DMS153 treated with DMSO at 0.1 percent for 48 hours (cell line): Measurements from ENCODE around the gene WDR20.
"Not testable (repeated sequence)": the region's sequence is repeated elsewhere in the genome, so short reads cannot be mapped to it uniquely, and the experiment has no call there.

Source experiments
- DNase-seq: peaks from one replicate; lab custom pipeline; 2025; ENCODE audit not compliant: unreplicated experiment; lab: John Stamatoyannopoulos, UW

WDR20 gene

DNA sequence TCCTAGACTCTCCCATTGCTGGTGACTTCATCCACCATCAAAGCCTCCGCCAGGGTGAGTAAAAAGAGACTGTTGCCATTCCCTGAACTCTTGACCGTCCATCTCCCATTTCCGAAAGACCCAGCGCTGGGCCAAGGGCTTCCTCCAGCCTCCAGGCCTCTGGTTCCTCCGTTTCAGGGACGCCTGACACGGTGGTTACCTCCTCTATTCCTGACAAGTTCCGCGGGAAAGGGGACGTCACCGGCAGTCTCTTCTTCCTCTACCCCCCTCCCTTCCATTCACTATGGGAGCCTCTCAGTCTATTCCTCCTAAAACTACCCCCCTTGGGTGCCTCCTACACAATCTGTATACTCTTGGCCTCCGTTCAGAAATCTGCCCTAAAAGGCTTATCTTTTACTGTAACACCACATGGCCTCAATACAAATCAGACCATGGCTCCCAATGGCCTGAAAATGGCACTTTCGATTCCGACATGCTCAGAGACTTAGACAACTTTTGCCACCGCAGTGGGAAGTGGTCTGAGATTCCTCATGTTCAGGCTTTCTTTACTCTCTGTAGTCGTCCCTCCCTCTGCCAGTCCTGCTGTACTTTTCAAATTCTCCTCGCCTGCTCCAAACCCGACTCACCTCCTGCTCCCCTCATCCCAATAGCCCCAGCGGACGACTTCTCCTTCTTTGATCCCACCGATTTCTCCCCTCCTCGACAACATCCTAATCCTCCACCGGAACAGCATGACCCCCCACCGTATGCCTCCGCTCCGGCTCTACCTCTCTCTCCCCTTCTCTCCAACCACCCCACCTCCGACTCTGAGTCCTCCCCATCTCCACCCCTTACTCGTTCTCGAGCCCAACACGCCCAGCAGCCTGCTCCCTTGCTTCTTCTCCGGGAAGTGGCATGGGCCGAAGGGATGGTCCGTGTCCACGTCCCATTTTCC, 94.9 kb downstream of the WDR20 start:
- no peak for DNase-seq

DNA sequence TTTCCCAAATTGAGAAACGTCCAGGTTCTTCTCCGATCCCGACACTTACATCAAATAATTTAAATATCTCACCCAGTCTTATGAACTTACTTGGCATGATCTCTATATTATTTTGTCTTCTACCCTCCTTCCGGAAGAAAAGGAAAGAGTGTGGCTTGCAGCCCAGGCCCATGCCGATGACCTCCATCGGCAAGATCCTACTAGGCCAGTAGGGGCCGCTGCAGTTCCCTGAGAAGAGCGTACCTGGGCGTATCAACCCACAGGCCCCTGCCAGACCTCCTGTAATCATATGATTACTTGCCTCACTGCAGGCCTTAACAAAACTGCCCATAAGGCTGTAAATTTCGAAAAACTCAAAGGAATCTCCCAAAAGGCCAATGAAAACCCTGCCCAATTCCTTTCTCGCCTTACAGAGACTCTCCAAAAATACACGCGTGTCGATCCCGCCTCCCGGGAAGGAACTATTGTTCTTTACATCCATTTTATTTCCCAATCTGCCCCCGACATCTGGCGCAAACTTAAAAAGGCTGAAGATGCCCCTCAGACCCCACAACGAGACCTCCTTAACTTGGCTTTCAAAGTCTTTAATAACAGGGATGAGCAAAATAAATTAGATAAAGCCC, 95.7 kb downstream of the WDR20 start:
- DNase-seq, result peak; percentile 5

DNA sequence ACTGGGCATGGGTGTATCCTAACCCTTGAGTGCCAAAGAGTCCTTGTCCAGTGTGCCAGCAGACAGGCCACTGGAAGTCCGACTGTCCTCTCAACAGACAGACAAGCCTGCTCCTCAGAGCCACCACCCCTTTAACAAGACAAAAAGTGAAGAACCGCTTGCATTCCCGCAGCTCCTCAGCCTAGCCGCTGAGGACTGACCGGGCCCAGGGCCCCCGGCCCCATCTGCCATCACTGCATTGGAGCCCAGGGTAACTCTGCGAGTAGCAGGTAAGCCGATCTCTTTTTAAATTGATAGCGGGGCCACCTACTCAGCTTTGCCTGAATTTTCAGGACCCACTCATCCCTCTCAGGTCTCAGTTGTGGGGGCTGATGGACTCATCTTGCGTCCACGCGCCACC, 96.3 kb downstream of the WDR20 start:
- no peak for DNase-seq

DNA sequence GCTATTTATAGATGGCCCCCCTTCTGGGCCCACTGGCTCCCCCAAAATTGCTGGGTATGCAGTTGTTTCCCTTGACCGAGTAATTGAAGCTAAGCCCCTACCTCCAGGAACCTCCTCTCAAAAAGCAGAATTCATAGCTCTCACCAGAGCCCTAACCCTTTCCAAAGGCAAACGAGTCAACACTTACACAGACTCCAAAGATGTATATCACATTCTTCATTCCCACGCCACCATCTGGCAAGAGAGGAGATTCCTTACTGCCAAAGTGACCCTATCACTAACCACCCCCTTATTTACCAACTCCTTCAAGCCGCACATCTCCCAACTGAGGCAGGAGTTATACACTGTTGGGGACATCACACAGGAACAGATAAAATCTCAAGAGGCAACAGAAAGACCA, 98.4 kb downstream of the WDR20 start:
- no peak for DNase-seq

DNA sequence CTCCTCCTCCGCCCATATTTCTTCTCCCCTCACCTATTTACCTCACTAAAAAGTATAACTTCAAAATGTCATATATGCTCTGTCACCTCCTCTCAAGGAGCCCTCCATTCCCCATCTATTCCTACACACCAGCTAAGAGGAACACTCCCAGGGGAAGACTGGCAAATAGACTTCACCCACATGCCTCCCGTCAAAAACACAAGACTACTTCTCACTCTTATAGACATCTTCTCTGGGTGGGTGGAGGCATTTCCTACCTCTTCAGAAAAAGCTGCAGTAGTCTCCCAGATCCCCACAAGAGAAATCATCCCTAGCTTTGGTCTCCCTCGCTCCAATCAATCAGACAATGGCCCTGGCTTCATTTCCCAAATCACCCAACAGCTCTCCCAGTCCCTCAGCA, 99.1 kb downstream of the WDR20 start:
- DNase-seq, result no peak

DNA sequence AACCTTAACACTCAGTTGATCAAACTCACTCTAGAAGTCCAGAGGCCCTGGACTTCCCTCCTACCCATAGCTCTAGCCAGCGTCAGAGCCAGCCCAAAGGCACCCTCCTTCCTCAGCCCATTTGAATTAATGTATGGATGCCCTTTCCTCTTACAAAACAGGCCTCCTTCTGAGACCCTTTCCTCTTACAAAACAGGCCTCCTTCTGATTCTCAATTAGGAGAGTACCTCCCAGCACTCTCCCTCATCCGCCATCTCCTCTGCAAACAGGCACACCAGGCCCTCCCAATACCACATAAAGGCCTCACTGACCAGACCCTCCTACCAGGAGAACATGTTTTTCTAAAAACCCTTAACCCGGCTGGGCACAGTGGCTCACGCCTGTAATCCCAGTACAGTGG, 99.5 kb downstream of the WDR20 start:
- no peak for DNase-seq

DNA sequence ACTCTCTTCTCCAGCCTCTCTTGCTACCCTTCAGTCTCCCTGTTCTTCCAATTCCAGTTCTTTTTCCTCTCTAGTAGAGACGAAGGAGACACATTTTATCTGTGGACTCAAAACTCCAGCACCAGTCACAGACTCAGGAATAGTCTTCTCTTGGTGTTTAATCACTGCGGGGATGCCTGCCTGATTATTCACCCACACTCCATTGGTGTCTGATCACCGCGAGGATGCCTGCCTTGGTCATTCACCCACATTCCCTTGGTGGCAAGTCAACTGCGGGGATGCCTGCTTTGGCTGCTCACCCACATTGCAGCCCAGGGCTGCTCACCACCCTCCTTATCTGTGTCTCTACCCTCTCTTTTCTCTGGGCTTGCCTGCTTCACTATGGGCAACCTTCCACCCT, 100.8 kb downstream of the WDR20 start:
- DNase-seq, result not testable (repeated sequence)

DNA sequence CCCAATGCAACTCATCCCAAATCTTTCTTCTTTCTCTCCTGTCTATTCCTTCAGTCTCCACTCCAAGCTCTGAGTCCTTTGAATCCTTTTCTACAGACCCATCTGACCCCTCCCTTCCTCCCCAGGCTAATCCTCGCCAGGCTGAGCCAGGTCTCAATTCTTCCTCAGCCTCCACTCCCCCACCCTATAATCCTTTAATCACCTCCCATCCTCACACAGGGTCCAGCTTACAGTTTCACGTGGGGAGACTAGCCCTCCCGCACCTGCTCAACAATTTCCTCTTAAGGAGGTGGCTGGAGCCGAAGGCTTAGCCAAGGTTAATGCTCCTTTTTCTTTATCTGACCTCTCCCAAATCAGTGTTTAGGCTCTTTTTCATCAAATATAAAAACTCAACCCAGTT, 101.5 kb downstream of the WDR20 start:
- no peak for DNase-seq

DNA sequence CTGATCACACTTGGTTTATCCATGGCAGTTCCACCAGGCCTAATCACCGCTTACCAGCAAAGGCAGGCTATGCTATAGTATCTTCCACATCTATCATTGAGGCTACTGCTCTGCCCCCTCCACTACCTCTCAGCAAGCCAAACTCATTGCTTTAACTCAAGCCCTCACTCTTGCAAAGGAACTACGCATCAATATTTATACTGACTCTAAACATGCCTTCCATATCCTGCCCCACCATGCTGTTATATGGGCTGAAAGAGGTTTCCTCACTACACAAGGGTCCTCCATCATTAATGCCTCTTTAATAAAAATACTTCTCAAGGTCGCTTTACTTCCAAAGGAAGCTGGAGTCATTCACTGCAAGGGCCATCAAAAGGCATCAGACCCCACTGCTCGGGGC, 104.1 kb downstream of the WDR20 start:
- DNase-seq, result not testable (repeated sequence)

DNA sequence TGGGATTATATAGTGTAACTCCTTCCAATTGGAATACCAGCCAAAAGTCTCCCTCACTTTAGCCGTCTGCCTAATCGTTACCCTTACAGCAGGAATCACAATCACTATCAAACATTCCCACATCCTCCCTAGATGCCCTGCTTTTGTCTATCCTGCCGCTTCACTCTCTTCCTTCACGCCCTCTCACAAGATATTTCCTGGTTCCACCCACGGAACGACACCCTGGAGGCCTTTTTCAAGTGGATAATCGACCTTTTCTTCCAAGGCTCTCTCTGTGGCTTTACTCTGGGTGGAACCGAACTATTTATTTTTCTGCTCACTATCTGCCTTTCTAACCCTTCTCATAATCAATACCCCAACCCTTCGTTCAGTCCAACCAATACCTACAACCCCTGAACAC, 106.4 kb downstream of the WDR20 start:
- DNase-seq, result no peak

DNA sequence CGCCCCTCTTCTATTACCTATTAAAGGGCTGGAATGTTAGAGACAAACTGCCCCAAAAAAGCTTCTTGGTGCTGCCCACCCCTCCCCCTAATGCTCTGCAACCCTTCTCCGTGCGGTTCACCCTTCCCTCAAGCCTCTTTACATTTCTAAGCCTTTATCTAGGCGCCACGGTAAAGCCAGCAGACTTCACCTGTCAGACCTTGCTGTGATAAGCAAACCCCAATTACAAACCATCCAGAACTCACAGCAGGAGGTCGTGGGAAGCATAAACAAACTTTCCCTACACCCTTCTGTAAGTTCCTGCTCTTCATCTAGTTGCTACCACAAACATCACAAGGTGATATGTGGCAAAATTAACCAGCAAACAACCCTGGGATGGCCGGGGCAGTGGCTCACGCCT, 108.4 kb downstream of the WDR20 start:
- DNase-seq, result no peak

DNA sequence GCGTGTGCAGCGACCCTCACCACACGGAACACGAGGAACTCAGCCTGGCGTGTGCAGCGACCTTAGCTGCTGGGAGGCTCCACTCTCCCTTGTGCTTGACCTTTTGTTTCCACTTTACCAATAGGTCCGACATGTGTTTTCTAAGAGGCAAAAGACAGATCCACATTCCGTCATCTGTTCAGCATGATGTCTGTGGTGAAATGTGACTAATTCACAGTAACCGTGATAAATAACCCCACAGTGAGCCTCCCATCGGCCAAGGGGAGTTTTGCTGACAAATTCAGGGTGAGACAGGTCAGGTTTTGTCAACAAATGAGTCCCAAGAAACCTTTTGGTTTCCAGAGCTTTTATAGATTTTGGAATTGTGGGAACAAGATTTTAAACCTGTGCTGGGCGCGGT, 109.3 kb downstream of the WDR20 start:
- DNase-seq, result no peak

DNA sequence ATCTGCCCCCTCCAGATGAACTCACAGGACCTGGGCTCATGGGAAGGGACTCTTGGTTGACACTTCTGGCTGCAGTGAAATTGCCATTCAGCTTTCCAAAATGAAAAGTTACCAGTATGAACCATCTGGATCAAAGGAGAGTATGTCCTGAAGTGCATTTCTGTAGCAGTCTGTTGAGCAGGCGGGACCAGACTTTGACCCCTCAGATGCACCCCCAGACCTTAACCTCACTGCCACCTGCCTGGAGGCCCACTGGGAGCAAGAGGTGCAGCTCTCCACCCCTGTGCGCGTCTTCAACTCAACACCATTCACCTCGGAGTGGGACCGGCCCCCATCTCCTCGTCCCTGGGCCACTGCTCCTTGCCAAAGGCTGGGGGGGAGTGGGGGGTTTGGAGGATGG, 110.3 kb downstream of the WDR20 start:
- no peak for DNase-seq

DNA sequence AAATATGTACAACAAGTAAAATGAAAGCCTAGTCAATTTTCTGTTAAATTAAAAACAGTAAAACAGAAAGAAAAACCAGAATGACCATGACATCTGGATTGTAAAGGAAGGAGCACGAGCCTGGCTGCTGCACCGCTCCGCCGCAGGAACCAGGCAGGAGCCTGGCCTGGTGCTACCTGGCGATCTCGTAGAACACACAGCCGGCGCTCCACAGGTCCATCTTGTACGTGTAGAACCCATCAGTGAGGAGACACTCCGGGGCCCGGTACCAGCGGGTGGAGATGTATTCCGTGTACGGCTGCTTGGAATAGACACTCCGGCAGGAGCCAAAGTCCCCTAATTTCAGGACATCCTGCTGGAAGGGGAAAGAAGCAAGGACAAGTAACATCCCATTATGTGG, 110.9 kb downstream of the WDR20 start:
- DNase-seq, result no peak

DNA sequence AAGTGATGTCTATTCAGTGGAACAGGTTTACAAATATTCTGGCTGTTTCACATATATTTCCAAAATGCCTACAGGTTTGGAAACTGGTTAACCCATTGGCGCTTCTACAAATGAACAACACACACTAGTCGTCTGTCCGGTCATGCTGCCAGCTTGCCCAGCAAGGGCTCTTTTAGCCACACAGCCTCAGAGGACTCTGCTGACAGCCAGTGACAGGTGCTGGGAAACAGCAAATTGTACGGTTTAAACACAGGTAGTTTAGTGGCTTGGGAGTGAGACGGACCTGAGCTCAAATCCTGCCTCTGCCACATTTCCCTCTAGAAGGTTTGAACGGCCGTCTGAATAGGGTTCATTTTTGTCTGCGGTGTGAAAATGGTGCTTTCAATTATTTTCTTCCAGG, 111.5 kb downstream of the WDR20 start:
- DNase-seq, result no peak

DNA sequence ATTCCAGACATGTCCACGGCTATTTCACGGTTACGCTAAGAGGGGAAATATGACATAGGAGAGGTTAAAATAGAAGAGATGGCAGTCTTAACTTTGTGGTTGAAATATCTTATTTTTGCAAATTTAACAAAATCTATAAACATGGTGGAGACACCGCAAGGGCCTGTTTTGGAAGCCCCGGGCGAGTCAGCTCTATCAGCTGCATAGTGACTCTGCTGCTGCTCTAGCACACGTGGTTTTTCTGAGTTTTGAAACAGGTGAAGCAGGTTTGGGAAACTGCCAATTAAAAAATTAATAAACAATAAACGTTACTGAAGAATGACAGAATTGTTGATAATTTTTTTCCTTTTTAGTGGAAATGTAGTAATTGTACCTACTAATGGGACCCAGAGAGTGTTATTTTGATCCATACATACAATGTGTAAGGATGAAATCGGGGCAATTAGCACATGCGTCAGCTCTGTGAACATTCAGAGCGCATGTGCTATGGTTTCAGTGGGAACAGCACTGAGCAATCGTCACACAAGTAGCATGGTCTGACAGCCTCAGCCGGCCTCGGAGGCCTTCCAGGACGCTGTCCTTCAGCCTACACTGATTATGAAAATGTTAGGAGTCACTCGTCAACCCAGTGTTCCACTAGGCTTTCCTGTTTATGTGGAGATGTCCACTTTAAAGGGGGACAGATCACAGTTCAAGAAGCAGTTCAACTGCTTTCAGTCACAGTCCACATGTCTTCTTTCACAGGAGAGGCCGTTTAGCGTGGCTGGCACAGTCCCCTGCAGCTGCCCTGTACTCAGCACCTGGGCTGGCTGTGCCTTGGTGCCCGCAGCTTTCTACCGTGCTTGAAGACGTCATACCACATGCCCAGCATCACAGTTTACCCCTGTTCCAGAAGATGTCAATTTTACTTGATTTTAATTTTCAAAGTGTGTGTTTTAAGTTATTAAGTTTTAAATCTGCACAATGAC, 113.4 kb downstream of the WDR20 start:
- no peak for DNase-seq

DNA sequence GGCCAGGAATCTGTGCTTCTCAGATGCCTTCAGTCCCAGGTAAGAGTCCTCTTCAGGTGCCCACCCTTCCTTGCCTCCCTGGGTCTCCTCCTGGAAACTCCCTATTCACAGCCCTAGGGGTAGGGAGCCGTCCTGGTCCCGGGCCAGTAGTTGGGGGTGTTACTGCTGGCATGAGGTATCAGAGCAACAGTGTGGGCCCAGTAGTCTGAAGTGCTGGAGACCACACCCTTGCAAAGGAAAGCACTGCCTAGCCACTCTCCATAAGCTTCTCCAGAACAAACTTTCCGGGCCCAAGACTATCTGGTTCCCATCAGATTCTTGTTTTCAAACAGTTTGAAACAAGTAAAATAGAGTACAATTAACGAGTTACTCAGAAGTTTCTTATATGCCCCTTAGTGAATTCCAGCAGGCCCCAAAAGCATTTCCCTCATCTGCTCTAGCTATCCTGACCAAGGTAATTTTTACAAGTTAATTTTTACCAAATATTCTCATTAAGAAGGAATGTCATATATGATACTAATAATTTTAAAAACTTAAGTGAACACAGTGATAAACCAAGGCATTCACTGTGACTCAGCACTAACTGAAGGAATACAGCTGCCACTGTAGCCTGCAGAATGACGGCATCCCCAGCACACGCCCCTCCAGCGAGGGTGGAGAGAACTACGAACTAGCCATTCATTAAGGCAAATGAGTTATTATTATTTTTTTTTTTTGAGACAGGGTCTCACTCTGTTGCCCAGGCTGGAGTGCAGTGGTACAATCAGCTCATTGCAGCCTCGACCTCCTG, 115.9 kb downstream of the WDR20 start:
- no peak for DNase-seq

DNA sequence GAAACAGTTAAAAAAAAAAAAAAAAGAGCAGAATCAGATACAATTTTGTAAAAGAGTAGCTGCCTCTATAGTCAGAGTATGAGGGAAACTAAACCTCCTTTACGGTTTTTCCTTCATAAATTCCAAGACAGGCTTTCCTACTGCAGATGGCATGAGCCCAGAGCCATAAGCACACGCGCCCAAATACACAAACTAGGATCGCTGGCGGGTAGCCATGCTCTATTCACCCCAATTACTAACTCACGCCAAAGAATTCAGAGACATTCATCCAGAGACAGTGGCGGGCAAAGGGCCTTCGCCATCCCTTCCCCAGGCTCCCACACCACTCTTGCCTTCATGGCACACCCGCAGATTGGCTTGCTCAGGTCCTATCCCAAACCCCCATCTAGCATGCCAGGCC, 117.0 kb downstream of the WDR20 start:
- DNase-seq, result no peak

DNA sequence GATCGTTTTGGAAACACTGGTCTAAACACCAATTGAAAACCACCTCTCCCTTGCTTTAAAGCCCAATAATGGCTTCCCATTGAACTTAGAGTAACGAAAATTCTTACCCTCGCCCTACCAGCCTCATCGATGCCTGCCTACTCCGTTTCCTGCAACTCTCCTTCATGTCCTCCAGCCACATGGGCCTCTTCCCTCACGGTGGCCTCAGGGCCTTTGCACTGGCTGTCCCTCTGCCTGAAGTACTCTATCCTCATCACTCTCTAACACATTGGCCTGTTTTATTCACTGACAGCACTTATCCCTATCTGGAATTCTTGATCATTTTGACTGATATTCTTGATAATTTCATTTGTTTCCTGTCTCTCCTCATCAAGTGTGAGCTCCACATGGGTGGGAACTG, 118.4 kb downstream of the WDR20 start:
- DNase-seq, result no peak
